Left forelimb (tissue), 1 donor: ENCODE data around the gene ZC3H14.

Source experiments
- DNase-seq: peaks from one replicate; pipeline ENCODE4 v3.0.0-alpha.2; 2018; ENCODE audit warnings: low spot score

ZC3H14 gene

GRCh38 chr14:88607829-88608228, 45.0 kb downstream of the ZC3H14 start:
- DNase-seq: no peak

- DNase-seq: no peak
Measured at GRCh38 chr14:88611878-88612277, 49.0 kb downstream of the ZC3H14 start.

- DNase-seq: no peak
Measured at GRCh38 chr14:88612981-88613380, 50.1 kb downstream of the ZC3H14 start.

- no peak for DNase-seq
Measured at GRCh38 chr14:88613552-88614010, 50.7 kb downstream of the ZC3H14 start.

- DNase-seq: no peak
Measured at GRCh38 chr14:88614218-88614907, 51.5 kb downstream of the ZC3H14 start.

- DNase-seq: no peak
Measured at GRCh38 chr14:88616697-88617096, 53.9 kb downstream of the ZC3H14 start.

GRCh38 chr14:88617479-88617878, 54.6 kb downstream of the ZC3H14 start:
- no peak for DNase-seq

GRCh38 chr14:88618476-88618875, 55.6 kb downstream of the ZC3H14 start:
- DNase-seq: no peak

GRCh38 chr14:88621100-88621499, 58.3 kb downstream of the ZC3H14 start:
- no peak for DNase-seq

- no peak for DNase-seq
Measured at GRCh38 chr14:88625671-88626070, 62.8 kb downstream of the ZC3H14 start.

GRCh38 chr14:88628033-88628432, 65.2 kb downstream of the ZC3H14 start:
- DNase-seq: no peak

GRCh38 chr14:88628462-88628861, 65.6 kb downstream of the ZC3H14 start:
- DNase-seq: no peak

- no peak for DNase-seq
Measured at GRCh38 chr14:88630565-88630964, 67.7 kb downstream of the ZC3H14 start.

- DNase-seq: no peak
Measured at GRCh38 chr14:88631091-88631490, 68.3 kb downstream of the ZC3H14 start.

GRCh38 chr14:88632512-88632911, 69.7 kb downstream of the ZC3H14 start:
- no peak for DNase-seq

- DNase-seq: no peak
Measured at GRCh38 chr14:88639221-88639620, 76.4 kb downstream of the ZC3H14 start.

- no peak for DNase-seq
Measured at GRCh38 chr14:88660056-88660455, 97.2 kb downstream of the ZC3H14 start.

- no peak for DNase-seq
Measured at GRCh38 chr14:88667555-88668273, 104.9 kb downstream of the ZC3H14 start.

- DNase-seq: no peak
Measured at GRCh38 chr14:88668448-88669116, 105.7 kb downstream of the ZC3H14 start.

- DNase-seq: no peak
Measured at GRCh38 chr14:88669346-88669745, 106.5 kb downstream of the ZC3H14 start.
